ENCODE data around the gene ASGR1. TPM values are rescaled to one million over a fixed set of nuclear protein-coding genes. Genes with fewer than 3 reads are reported as not detected.
A peak's percentile ranks its signal among the peaks of the same experiment; 100 is the strongest.

Gene ASGR1
- total and polyA plus RNA-seq, 2 of the 4 experiments (the other 2 are of a cell fraction) = 1.3 to 3.8 TPM

GRCh38 chr17:7130621-7131422 is 48.3 kb downstream of the ASGR1 start:
- no peak overlapping the region for H3K4ac ChIP-seq (ENCODE audit: low read depth, low read length)
- no peak for DNase-seq
- intact Hi-C loops (cut with micrococcal nuclease) (no loop called here), dilution Hi-C loops (cut with HindIII; ENCODE audit: low sequenced_read_pairs, unreplicated experiment) (no loop called here), in situ Hi-C loops (cut with MboI; ENCODE audit: low sequenced_read_pairs) (loop anchor here (25.0 kb wide), 1 partner anchor 219 kb away; no protein-coding TSS in a partner anchor)
- H2BK15ac ChIP-seq (ENCODE audit: low read depth, low read length) = no peak overlapping the region
- H4K8ac ChIP-seq (ENCODE audit: low read depth in 2 of 2, low read length in 2 of 2) = no peak overlapping the region
- H2BK5ac ChIP-seq (ENCODE audit: low read depth, low read length, poor library complexity, severe bottlenecking) = no peak overlapping the region
- no peak overlapping the region for H3K27ac ChIP-seq (ENCODE audit: insufficient read depth, low read length)
- ChIA-PET CTCF (interaction anchor here (1.4 to 1.6 kb wide), 2 partner anchors 21 to 79 kb away, joined by 3 to 4 read pairs; no protein-coding TSS in a partner anchor), POLR2A (ENCODE audit: unreplicated experiment) (no interaction called here)
- no peak overlapping the region for H3K56ac ChIP-seq (ENCODE audit: extremely low read depth, insufficient read depth, low read length)
- H3K9me3 ChIP-seq (ENCODE audit: control insufficient read depth, insufficient read depth, low read length) = no peaks in the 10 kb centered on the region
- H3K4me2 ChIP-seq (ENCODE audit: low read depth, low read length) = no peak overlapping the region
- H3K9ac ChIP-seq (ENCODE audit: low read depth, low read length) = no peak overlapping the region
- no peak overlapping the region for H2AK9ac ChIP-seq (replicated peaks; ENCODE audit: low read depth, low read length, poor library complexity)
- H3K14ac ChIP-seq (replicated peaks; ENCODE audit: low read depth, low read length) = no peak overlapping the region
- TF ChIP-seq CHD1 (IDR thresholded peaks at IDR 0.05; ENCODE audit: low read depth, low read length) (no peak), MAZ (IDR thresholded peaks at IDR 0.05; ENCODE audit: borderline replicate concordance, low read depth, low read length) (no peak), USF2 (IDR thresholded peaks at IDR 0.05; ENCODE audit: low read depth, low read length) (no peak), MAFK (IDR thresholded peaks at IDR 0.05; ENCODE audit: low read depth, low read length) (no peak), MXI1 (IDR thresholded peaks at IDR 0.05; ENCODE audit: borderline replicate concordance, low read depth, low read length) (no peak)
- H2AK5ac ChIP-seq (ENCODE audit: low read depth, low read length) = no peak overlapping the region
- no peak overlapping the region for H4K91ac ChIP-seq (ENCODE audit: insufficient read depth, low read depth, low read length)
- no peaks in the 10 kb centered on the region for H3K9me1 ChIP-seq (ENCODE audit: insufficient read depth, low read length)
- no CpG with 5 or more reads among the region's 11 CpGs for WGBS, 2 experiments (ENCODE audit: extremely low coverage in 2 of 2, insufficient read length in 1 of 2)
- H3K4me1 ChIP-seq (ENCODE audit: control insufficient read depth, insufficient read depth, low read length) = no peaks in the 10 kb centered on the region
- no peak overlapping the region for H3K23ac ChIP-seq (ENCODE audit: low read depth, low read length)
- no peak overlapping the region for H2AFZ ChIP-seq (replicated peaks; ENCODE audit: low read length, poor library complexity)
- H2BK20ac ChIP-seq (ENCODE audit: low read depth, low read length) = no peak overlapping the region
- ATAC-seq (ENCODE audit: low read depth) = peak; percentile 32; the same call in 1 of the 2 replicates
- H4K20me1 ChIP-seq (ENCODE audit: insufficient read depth, low read length) = no peaks in the 10 kb centered on the region
- no peaks in the 10 kb centered on the region for H3K36me3 ChIP-seq (ENCODE audit: control insufficient read depth, insufficient read depth, low read length)
- no TSS peak for BruUV-seq (replicated peaks)
- peaks cover 36% of the 10 kb centered on the region for H3K27me3 ChIP-seq (ENCODE audit: control insufficient read depth, insufficient read depth, low read length)
- no peak overlapping the region for H4K5ac ChIP-seq (ENCODE audit: low read depth, low read length)
- H3K4me3 ChIP-seq (ENCODE audit: insufficient read depth, low read depth, low read length) = no peak overlapping the region
- H2BK120ac ChIP-seq (ENCODE audit: low read depth, low read length) = no peak overlapping the region
- H3K18ac ChIP-seq (ENCODE audit: low read depth, low read length) = no peak overlapping the region
- no peaks in the 10 kb centered on the region for H3K79me1 ChIP-seq (ENCODE audit: low read depth in 1 of 2, low read length in 2 of 2)
